Limb (tissue), 2 donors: ENCODE results near the gene MCM10.
"Not testable (repeated sequence)": the region's sequence is repeated elsewhere in the genome, so short reads cannot be mapped to it uniquely, and the experiment has no call there.

Source experiments
- DNase-seq, 2 donors: peaks; one replicate each; pipeline ENCODE4 v3.0.0-alpha.2; 2016; ENCODE audit errors: extremely low spot score in 2 of 2

MCM10 gene

DNA sequence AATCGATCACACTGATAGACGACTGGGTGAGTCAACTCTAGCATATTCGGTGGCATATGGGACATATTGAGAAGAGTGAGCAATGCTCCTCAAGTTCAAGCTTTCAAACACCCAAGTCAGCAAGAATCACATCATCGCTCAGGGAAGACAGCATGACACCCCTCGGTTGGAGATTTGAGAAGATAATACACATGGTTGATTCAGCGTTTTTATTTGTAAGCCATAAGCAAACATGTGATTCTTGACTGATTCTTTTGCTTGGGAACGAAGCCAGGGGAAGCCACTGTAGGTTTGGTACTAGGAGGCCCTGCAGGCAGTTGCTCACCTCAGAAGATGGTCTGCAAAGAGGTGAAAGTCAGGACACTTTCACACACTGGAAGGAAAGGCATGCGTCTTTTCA lies 60.2 kb downstream of the MCM10 start:
- no peak for DNase-seq

DNA sequence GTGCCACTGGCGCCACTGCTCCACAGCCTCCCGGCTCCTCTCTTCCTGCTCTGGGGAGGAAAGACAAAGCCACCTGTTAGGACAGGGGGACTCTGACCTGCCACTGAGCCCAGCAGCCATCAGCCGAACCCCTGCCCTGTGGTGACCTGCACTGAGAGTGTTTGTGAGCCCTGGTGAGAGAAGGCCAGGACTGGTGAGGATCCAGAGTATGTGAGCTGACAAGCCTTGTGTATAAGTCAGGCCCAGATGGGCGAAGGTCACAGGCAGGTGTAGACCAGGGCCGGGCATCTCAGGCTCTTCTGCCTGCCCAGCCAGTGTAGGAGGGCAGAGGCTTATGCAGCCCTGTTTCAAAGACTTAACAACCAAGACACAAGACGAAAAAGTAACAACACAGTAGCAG lies 60.8 kb downstream of the MCM10 start:
- DNase-seq, result no peak

DNA sequence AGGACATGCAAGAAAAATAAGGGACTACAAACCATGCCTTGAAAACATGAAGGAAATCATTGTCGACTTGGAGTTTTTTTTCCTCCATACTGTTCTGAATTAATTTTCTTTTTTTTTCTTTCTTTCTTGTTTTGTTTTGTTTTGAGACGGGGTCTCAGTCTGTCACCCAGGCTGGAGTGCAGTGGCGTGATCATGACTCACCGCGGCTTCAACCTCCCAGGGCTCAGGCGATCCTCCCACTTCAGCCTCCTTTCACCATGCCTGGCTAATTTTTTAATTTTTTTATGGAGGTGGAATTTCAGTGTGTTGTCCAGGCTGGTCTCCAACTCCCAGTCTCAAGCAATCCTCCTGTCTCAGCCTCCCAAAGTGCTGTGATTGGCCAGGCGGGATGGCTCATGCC lies 61.2 kb downstream of the MCM10 start:
- DNase-seq, result no peak

DNA sequence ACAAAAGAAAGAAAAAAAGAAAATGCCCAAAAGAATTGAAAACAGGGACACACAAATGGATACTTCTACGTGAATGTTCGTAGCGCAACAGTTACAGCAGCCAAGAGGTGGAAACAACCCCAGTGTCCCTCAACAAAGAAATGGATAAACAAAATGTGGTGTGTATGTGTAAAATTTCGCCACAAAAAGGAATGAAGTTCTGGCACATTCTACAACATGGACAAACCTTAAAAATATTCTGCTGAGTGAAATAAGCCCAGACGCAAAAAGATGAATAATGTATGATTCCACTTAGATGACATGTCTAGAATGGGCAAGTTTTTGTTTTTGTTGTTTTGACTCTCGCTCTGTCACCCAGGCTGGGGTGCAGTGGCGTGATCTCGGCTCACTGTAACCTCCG lies 61.9 kb downstream of the MCM10 start:
- DNase-seq, result no peak

DNA sequence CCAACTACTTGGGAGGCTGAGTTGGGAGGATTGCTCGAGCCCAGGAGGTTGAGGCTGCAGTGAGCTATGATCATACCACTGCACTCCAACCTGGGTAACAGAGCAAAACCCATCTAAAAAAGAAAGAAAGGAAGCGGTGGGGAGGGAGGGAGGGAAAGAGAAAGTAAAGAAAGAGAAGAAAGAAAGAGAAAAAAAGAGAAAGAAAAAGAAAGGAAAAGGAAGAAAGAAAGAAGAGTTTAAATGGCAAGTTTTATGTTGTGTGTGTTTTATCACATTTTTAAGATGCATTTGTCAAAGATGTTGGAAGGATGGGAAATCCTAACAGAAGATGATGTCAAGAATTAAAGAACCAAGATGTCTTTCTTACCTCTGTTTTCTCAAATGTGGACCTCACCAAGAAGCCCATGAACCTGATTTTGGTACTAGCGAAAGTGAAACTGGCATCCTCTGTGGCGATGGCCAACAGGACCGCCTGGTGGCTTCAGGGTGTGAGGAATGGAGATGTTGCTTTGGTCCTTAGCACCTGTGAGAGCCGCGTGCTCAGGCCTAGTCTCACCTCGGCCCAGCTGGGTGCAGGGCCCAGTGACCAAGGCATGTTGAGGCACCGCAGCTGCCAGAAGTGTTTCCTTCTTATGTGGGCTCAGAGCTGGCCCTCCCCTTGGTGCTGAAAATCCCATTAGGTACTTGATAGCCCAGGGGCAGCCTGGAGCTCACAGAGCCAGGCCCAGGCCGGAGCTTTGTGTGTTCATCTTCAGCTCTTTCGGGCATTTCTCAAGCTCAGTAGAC lies 63.0 kb downstream of the MCM10 start:
- DNase-seq, result no peak

DNA sequence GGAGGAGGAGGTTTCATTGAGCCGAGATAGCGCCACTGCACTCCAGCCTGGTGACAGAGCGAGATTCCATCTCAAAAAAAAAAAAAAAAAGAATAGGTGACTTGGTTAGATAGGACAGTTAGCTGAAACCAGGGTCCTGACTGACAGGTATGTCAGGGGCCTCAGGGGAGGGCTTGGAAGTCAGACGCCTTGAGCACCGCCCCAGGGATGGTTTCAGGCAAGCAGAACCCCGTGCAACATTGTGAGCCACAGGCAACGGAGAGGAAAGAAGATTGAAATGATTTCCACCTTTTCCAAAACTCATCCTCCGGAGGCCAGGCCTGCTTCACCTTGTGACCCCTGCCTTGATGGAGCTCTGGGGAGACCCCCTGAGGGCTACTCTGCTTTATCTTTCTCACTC lies 64.2 kb downstream of the MCM10 start:
- no peak for DNase-seq

DNA sequence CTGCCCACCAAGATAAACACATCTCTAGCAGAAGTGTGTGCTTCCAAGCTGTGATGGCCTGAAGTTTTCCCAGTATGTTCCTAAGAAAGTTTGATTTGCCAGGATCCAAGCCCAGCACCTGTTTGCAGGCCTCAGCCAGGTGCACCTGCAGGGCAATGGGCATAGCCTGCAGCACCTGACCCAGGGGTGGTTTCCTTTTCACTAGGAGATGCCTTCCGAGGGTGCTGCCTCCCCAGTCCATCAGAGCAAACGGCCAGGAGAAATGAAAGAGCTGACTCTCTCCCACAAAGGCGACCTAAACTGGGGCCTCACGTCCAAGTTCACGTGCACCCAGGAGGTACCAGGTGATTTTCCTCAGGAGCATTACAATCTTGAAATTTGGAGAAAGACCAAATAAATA lies 65.7 kb downstream of the MCM10 start:
- no peak for DNase-seq

DNA sequence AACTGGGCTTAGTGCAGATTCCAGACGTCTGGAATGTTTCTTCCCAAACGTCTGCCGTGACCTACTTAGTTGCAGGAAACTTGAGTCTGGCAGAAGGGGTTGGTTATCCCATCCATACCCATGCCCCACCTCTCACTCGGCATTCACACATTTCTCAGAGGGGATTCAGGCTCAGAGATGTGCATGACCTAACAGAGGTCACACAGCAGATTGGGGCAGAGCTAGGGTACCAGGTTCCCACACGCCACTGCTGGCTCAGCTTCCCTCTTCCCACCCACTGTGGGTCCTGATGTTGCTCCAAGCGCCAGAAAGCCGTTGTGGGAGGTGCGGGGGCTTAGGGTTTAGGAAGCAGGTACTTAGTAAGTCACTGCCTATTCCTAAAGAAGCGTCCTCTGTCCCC lies 69.8 kb downstream of the MCM10 start:
- DNase-seq, result no peak

DNA sequence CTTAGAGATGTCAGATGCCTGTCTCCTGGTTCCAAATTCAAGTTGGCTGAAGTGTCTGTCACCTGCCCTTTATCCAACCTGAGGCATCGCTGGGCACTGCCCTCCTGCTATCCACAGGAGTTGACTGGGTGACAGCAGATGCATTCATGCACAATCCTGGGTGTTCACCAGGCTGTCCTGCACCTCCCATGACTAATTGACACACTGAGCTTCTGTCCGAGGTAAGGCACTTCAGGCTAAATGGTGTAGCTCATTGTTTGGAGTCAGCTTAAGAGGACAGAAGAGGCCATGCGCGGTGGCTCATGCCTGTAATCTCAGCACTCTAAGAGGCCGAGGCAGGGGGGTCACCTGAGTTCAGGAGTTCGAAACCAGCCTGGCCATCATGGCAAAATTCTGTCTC lies 70.5 kb downstream of the MCM10 start:
- DNase-seq, result no peak

DNA sequence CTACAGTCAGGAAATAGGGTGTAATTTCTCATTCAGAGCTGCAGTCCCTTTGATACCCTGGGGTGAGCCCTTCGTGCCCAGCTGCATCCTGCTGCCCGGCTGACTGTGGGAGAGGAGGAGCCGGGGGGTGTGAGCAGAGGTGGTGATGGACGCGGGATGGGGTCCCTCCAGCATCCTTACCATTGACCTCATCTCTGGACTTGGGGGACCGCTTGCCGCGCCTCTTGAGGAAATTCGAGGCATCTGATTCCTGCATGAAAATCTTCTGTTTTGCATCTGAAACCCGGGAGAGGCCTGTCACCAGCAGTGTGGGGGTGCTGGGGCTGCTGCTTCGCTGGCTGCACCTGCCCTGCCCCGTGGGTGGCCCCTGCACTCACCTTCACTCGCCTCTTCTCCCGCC lies 72.0 kb downstream of the MCM10 start:
- DNase-seq, result no peak

DNA sequence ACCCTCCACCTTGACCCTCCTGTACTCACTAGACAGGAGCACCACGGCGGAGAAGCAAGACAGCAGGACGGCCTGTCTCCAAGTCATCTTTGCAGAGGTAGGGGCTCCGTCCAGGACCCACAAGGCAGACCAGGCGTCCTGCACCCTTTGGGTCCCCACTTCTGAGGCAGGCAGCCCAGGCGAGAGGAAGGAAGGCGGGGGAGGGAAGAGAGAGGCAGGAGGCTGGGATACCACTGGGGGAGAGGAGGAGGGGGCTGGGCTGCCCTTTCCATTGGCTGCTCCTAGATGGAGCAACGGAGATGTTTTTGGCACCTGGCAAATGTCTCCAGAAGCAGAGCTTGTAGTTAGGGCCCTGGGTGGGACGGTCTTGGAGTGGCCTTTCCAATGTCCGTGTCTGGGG lies 72.8 kb downstream of the MCM10 start, which contains the start of gene UCMA:
UCMA (minus strand) TSS at position 203 of the 400 bp plus-strand sequence; CDS start at position 87, 116 bp downstream.
- DNase-seq, result peak in 1 of 2 donors; percentile 45

DNA sequence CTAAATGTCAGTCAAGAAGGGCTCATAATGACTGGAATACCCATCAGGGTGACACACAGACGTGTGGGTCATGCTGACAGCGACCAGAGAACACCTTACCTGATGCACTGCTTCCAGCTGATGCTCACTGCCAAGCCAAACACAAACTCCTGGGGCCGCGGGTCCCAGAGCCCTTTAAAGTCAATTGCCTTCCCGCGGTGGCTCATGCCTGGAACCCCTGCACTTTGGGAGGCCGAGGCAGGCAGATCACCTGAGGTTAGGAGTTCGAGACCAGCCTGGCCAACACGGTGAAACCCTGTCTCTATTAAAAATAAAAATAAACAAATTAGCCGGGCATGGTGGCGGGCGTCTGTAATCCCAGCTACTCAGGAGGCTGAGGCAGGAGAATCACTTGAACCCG lies 73.4 kb downstream of the MCM10 start:
- not testable (repeated sequence) for DNase-seq

DNA sequence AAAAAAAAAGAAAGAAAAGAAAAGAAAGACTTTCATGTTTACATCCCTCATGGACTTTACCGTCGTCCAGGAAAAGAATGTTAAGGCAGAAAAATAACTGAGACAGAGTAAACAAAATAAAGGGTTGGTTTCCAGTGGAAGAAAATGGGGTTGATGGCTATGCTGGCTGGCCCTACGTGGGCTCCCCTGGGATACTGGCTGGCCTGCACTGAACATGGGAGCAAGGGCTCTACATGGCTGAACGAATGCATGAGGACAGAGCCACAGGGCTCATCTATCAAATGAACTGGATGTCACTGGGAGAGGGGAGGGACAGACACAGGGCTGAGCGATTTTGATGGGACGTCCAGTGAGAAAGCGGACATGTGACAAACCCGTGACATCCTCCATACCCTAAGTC lies 75.3 kb downstream of the MCM10 start:
- DNase-seq, result no peak

DNA sequence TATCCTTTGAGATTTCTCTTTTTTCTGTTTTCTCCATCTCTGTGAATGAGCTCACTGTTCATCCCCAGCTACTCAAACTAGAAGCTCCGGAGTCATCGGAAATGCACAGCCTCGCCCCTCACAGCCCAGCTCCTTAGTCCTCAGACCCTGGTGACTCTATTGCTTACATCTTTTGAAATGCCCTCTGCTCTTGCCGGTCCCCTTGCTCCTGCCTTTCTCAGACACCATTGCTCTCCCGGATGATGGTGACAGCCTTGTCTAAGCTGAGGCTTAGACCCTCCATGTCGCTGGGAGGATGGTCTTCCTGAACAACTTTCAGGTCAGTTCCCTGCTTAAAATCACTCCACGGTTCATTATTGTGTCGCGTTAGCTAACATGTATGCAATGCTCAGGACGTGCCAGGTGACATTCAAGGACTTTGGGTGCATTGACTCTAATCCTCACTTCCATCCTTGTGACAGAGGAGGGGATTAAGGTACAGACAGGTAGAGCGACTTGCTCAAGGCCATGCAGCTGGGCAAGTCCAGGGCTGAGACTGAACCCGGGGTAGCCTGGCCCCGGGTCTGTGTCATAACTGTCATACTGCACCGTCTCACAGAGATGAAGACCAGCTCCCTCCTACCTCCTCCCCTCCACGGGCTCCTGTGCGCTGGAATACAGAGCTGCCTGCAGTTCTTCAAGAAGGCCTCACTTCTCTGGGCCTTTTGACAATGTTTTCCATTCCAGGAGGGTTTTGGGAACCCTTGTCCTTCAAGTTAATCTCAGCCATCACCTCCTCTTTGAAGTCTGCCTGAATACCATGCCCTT lies 77.1 kb downstream of the MCM10 start:
- DNase-seq, result no peak

DNA sequence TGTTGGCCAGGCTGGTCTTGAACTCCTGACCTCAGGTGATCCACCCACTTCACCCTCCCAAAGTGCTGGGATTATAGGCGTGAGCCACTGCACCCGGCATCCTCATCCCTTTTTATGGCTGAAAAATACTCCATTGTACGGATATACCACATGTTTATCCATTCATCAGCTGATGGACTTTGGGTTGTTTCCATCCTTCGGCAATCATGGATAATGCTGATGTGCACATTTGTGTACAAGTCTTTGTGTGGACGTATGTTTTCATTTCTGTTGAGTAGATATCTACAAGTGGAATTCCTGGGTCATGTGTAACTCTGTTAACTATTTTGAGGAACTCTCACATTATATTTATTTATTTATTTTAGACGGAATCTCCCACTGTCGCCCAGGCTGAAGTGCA lies 78.6 kb downstream of the MCM10 start:
- no peak for DNase-seq

DNA sequence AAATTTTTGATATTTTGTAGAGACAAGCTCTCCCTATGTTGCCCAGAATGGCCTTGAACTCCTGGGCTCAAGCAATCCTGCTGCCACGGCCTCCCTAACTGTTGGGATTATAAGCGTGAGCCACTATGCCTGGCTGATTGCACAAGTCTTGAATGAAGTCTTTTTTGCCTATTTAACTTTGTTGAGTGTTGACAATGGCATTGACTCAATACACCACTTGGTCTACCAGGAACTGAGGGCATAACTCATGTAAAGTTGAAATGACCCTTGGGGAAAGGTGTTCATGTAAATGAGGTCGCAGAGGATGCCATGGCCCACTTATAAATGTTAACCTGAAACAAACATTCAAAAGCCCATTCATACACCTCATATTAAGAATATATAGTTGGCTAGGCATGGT lies 80.3 kb downstream of the MCM10 start:
- DNase-seq, result no peak

DNA sequence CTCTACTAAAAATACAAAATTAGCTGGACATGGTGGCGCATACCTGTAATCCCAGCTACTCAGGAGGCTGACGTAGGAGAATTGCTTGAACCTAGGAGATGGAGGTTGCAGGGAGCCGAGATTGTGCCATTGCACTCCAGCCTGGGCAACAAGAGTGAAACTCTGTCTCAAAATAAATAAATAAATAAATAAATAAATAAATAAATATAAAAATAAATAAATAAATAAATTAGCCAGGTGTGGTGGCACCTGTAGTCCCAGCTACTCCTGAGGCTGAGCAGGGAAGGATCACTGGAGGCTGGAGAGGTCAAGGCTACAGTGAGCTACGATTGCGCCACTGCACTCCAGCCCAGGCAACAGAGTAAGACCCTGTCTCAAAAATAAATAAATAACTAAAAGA lies 80.9 kb downstream of the MCM10 start:
- DNase-seq, result not testable (repeated sequence)

DNA sequence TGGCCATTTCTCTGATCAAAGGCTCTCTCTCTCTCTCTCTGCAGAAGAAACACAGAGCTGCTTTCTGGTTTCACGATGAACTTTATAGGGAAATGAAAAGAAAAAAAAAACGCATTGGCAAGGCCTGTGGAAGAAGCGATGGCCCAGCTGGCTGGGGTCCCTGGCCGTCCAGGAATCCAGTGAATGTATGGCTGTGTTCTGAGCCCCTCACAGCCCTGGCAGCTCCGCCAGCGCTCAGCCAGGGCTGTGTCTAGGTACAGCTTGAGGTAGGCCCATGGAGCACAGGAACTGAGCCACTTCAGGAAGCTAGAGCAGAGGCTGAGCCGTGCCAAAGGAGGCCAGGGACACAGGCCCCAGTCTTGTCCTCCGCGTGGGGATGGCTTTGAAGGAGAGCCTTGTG lies 85.9 kb downstream of the MCM10 start:
- peak; percentile 6 to 39 for DNase-seq

DNA sequence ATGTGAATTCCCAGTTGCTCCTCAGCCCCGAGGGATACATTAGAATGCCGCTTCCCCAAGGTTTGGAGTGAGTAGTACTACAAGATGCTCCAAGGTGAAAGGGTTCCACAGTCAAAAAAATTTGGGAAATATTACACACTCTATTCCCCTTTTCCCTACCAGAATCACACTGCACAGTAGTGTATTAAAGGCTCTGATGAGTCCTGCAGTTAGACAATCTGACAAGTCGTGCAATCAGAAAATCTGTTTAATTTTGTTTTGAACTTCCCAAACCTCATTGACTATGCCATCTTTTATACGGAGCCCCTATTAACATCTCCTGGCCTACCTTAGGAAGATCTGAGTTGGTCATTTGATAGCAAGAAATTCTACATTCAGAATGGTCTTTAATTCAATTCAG lies 86.4 kb downstream of the MCM10 start:
- DNase-seq, result no peak

DNA sequence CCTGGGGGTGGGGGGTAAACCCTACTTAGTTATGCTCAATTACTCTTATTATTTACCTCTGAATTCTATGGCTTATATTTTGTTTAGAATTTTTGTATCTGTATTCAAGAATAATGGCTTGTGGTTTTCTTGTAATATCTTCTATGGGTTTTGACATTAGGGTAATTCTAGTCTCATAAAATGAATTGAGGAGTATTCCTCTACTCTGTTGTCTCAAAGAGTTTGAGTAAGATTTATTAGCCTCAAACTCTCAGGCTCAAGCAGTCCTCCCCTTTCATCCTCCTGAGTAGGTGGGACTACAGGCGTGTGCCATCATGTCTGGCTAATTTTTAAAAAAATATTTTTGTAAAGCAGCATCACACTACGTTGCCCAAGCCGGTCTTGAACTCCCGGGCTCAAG lies 92.4 kb downstream of the MCM10 start:
- DNase-seq, result no peak

DNA sequence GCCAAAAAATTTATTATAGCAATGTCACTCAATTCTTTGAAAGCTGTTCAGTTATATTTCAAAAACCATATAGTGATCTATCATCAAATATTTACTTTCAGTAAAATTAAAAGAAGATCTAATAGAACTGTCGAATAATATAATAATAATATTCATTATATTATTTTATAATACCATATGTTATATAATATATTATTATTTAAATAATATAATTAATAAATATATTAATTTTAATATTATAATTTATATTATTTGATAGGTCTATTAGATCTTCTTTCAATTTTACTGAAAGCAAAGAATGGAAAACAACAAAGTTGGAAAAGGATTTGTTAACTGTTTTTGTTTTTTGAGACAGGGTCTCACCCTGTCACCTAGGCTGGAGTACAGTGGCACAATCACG lies 95.3 kb downstream of the MCM10 start:
- DNase-seq, result no peak

DNA sequence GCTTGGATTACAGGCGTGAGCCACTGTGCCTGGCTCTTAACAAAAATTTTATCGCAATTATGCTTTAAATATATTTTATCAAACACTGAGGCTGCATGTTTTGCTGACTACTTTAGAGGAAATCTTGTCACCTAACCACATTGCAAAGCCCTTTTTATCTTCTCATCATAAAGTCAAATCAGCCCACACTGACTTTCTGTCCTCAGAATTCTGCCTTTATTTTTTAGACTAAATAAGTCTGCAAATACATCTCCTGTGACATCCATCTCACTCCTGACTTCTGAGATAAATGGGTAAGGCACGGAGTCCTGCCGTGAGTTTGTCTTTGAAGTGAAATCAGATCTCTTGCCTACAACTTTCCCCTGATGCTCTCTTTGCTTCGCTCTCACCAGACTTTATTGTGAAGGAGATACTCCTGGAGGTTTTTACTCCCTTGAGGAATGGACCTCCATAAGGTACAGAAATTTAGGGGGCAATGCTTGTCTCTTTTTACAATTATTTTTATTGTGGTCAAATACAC lies 96.3 kb downstream of the MCM10 start:
- no peak for DNase-seq
